Activated T-helper 1 cell treated with Interleukin-2 at 50 U/mL for 16 hours (primary cell): Measurements from ENCODE around the gene JOSD2.

ENCODE experiments used
- DNase-seq: peaks from one replicate; pipeline ENCODE4 v3.0.0-alpha.2; 2020; ENCODE audit warnings: low read depth

Gene JOSD2

DNA sequence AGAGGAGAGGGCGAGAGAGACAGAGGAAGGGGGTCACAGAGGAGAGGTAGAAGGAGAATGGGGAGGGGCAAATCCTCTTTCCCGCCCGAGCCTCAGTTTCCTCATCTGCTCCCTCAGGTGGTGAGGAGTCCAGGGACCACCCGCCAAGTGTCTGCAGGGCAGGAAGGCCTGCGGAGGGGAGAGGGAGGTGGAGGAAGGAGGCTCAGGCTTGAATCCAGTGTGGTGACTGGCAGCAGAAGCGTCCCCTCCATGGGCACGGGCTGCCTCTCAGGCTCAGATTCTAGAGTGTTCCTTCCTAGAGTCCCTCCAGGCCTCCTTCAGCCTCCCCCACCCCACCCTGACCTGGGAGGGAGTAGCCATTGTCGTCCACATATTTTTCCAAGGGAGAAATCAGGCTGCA, 17.8 kb downstream of the JOSD2 start:
- no peak for DNase-seq

DNA sequence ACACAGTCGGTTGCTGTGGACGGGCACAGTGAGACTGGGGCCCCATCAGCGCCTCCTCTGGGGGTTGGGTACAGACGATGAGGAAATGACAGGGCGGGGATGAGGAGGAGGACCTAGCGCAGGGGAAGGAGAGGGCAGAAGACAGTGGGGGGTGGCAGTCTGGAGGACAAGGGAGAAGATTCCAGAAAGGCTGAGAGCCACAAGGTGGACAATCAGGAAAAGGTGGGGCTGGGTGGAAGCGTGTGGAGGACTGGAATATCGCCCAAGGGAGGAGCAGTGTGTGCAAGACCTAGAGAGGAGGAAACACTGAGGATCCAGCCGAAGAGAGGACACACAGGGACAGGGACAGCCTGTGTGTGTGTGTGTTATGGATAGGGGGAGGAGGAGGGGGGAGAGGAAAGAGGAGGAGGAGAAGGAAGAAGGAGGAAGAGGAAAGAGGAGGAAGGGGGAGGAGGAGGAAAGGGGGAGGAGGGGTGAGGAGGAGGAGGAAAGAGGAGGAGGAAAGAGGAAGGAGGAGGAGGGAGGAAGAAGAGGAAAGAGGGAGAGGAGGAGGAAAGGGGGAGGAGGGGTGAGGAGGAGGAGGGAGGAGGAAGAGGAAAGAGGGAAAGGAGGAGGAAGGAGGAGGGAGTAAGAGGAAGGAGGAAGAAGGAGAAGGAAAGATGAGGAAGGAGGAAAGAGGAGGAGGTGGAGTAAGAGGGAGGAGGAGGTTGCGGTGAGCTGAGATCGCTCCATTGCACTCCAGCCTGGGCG, 18.5 kb downstream of the JOSD2 start:
- DNase-seq: no peak

DNA sequence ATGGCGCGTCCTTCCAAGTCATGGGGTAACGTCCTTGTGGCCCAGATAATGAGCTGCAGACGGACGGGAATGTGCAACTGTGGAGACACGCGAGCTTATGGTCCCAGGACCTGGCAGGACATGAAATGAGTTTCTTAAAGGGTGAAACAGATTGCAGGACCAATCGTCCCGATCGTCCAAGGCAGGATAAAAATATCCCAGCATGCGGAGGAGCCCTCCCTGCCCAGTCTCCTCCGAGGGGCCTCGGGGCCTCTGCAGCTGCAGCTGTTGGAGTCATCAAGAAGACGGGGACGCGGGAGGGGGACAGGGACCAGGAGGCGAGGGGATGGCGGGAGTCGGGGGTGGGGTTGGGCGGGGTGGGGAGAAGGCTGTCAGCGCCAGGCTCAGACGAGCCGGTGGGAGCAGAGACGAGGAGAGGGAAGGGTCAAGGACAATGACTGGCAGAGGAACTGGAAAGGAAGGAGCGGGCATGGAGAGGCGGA, 20.0 kb downstream of the JOSD2 start:
- DNase-seq: no peak

DNA sequence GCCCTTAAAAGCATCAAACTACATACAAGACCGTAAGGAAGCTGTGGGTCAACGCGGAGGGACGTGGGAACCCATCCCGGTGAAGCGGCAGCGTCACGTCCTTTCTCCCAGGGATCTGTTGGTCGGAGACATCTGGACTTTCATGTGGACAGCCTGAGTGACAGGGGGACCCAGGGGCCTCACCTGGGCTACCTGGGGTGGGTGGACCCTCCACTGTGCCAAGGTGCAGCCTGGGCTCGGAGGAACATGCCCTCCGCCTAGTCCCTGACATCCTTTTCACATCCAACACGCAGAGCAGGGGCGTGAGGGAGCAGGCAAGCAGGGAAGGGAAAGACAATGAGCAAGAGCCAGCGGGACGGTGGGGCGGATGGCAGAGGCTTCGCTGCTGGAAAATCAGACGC, 20.6 kb downstream of the JOSD2 start:
- DNase-seq: no peak

DNA sequence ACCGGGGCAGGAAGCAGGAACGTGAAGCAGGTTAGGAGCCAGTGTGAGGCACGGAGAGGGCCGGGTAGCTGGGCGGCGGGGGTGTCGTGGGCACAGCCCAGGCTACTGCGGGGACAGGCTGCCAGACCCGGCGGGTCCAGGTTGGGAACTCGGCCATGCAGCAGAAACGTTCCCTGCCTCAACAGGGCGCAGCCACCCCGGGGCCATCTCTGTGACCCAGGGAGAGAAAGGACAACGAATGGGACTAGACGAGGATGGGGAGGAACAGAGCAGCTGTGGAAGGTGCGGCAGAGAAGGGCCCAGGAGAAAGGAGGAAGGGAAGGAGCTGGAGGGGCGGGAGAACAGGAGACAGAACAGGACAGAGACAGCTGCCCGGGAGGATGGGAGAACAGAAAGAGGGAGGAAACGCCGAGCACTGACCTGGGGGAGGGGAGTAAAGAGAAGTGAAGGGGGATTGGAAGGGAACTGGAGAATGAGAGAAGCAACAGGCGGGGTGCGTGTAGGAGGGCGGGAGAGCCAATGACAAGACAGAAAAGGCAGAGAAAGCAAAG, 21.5 kb downstream of the JOSD2 start:
- no peak for DNase-seq

DNA sequence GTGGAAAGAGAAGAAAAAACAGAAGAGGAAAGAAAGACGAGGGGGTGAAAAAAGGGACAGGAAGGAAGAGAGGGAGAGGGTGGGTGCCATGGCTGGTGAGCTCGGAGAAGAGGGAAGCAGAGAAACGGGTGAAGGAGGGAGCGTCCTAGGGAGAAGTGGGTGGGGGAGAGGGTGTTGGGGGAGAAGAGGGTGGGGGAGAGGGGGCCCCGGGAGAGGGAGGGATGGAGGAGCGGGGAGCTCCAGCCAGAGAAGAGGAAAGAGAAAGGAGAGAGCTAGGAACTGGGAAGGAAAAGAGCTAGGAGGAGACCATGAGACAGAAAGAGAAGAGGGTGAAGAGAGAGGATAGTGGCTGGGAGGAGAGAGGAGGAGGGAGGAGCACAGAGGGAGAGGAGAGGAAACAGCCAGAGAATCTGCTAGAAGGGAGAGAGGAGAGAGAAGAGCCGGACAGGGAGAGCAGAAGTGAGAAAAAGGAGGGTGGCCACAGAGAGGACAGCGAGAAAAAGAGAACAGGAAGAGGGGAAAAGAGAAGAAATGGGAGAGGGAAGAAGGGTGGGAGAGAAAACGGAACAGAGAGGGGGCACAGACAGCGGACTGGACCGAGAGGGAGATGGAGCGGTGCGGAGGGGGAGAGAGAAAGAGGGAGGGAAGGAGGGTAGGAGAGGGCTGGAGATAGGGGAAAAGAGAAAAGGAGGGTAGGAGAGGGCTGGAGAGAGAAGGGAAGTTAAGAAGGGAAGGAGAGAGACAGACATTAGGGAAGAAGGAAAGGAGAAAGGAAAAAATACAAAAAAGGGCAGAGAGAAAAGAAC, 22.4 kb downstream of the JOSD2 start:
- DNase-seq: no peak

DNA sequence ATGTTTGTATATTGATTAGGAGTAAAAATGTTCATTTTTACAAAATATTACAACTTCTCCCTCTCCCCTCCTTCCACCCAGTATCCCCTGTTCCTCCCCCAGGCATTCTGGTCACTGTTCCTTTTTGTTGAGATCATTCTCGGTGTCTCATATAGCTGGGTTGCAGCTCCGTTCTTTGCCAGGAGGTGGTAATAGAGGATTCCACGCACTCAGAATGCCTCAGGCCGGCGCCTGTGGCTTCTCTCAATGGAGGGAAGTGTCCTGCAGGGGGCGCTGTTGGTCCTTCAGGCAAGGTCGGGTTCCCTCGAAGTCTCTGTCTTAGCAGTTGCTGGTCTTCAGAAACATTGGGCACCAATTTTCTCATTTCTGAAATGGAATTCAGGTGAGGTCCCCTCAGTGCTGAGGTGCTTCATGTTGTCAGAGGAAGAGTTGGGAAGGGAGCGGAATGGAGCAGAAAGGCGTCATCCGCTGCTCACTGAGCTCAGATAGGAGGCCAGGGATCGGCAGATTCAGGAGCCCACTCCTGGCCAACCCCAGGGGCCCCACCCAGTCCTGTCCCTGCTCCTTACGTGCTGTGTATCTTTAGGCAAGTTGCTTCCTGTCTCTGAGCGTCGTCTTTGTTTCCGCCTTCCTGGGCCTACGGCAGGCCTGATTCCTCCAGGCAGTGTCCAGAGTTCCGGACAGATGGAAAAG, 24.0 kb downstream of the JOSD2 start:
- DNase-seq: no peak

DNA sequence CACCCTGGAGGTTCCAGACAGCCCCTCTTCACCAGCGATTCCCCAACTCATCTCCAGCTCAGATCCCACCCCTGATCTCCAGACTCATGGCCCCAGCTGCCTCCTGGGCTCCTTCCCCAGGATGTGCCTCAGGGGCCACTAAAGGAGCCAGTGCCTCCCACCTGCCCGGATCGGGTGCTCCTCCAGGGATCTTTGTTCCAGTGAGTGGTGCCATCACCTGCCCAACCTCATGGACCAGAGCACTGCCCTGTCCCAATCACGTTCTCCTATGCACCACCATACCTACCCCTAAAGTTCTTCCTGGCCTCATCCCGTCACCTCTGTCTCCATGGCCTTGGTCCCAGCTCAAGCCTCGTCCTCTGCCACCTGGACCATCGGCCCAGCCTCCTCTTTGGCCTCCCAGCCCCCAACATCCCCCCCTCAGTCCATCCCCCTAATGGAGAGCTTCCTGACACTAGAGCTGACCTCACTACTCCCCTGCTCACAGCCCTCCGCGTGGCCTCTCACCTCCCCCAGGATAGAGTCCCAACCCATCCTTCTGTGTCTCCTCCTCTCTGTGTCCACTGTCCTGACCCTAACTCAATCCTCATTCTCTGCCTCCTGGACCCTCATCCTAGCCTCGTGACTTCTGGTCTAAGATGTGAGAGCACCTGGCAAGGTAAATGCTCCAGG, 25.6 kb downstream of the JOSD2 start:
- DNase-seq: no peak

DNA sequence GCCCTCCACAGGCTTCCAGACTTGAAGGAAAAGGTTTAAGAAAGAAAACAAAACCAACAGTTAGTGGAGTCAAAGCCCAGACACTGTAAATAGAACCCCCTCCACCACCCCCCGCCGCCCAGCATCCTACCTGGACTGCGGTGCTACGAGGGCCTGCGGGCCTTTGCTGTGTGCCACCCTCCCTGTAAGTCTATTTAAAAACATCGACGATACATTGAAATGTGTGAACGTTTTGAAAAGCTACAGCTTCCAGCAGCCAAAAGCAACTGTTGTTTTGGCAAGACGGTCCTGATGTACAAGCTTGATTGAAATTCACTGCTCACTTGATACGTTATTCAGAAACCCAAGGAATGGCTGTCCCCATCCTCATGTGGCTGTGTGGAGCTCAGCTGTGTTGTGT, 28.1 kb downstream of the JOSD2 start:
- no peak for DNase-seq

DNA sequence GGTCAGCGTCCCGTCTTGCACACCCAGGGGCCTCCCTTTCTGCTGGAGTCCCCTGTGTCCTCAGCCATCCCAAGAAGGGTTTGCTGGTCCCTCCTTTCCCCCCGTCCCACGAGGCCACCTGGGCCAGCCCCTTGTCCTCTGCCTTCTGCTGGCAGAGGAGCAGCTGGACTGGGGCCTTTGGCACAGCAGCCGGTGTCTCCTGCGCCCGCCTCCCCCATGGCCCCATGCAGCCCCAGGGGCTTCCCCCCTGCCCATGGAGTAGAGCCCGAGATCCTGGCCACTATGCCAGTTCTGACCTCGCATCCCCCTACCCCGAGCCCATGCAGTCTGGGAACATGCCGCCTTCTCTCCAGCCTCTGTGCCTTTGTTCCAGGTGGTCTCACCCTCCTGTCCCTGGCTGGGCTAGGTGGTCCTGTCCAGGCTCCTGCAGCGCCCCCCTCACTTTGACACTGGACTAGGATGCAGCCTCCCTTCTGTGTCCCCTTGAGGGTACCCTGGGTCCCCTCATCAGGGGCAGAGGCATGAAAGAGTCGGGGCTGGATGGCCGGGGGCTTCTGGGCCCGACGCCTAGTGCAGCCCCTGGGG, 28.6 kb downstream of the JOSD2 start:
- no peak for DNase-seq

DNA sequence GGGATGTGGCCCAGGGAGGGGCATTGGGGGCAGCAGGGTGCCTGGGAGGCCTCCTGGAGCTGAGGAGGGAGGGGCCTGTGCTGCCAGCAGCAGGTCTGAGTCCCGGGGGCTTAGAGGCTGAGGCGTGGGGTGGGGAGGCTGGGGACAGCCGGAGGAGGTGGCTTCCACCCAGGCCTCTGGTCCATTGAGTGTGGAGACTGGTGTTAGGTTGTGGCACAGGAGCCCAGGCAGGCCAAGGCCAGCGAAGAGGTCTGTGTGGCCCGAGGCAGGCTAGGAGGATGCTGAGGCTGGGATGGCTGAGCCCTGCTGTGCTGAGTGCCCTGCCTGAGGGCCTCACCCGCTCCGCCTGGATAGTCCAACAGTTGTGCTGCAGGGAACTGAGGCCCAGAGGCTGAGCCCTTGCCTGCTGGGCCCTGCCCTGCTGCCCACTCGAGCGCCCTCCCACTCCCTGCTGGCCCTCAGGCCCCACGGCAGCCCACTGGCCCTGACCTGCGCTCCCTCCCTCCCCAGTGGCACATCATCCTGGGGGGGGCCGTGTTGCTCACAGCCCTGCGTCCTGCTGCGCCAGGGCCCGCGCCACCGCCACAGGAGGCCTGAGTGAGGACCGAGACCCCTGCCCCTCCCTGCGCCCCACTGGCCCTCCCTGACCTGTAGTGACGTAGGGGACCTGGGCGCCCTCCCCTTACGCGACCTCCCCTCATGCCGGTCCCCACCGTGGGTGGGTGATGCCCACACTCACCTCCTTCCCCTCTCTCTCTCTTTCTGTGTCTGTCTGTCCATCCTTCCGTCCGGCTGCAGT, 29.4 kb downstream of the JOSD2 start:
- no peak for DNase-seq

DNA sequence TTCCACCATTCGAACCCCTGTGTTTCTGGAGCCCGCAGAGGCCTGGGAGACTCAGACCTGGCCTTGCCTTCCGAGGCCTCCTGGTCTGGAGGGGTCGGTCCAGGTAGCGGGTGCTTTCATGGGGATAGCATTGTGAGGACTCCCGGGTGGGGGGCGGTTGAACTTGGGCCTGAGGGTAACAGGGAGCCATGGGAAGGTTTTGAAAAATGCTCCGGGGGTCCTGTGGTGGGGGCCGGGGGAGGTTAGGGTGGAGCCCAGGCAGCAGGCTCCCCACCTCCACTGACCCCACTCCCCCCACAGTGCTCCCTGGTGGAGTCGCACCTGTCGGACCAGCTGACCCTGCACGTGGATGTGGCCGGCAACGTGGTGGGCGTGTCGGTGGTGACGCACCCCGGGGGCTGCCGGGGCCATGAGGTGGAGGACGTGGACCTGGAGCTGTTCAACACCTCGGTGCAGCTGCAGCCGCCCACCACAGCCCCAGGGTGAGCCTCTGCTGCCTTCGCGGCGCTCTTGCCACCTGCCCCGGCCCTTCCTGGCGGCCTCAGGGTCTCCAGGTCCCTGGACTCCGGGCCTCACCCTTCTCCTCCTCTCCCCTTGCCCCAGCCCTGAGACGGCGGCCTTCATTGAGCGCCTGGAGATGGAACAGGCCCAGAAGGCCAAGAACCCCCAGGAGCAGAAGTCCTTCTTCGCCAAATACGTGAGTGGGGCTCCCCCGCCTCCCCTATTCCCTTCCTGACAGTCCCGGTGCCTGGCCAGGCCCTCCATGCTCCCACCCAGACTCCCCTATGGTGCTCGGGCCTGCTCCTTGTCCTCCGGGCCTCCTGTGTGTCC, 30.5 kb downstream of the JOSD2 start:
- DNase-seq: no peak

DNA sequence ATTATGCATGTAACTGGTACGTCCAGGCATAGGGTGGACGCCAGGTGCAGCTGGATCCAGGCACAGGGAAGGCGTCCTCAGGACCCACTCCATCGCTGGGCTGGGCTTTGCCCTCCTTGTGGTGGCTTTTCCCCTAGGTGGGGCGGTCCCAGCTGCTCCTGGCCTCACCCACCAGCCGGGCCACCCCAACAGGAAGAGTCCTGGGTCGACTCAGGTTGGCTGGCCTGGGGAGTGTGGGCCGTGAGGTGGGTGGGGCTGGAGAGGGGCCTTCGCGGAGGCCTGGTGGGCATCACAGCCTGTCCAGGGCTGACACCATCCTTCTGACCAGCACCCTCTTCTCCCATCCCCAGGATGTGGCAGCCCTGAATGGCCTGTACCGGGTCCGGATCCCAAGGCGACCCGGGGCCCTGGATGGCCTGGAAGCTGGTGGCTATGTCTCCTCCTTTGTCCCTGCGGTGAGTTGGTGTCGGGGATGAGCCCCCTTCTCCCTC, 31.2 kb downstream of the JOSD2 start:
- no peak for DNase-seq

DNA sequence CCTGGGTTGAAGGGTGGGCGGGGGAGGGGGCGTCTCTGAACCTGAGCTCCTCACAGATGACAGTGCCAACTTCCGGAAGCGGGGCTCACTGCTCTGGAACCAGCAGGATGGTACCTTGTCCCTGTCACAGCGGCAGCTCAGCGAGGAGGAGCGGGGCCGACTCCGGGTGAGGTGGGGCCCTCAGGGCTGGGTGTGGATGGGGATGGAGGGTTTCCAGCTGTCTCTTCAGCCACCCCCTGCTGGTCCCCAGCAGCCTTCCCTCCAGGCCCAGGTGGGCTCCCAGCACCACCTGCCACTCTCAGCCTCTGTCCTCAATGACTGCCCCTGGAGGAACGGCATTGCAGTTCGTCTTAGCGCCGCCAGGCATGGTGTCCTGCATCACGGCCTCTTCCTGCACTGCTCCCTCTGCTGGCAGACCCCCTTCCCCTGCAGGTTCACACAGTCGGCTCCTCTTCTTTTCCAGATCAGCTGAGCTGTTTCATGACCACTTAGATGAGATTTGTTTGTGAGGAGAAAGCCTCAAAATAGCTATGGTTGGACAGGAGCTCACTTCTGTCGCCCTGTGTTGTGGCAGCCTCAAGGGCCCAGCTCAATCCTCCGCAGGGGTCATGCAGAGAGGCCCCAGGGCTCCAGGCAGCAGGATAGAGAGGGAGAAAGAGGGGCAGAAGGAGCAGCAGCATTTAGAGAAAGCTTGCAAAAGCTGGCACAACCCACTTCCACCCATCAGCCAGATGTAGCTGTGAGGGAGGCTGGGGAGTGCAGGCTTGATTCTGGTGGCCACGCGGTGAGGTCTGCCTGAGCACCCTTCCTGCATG, 31.9 kb downstream of the JOSD2 start:
- DNase-seq: no peak

DNA sequence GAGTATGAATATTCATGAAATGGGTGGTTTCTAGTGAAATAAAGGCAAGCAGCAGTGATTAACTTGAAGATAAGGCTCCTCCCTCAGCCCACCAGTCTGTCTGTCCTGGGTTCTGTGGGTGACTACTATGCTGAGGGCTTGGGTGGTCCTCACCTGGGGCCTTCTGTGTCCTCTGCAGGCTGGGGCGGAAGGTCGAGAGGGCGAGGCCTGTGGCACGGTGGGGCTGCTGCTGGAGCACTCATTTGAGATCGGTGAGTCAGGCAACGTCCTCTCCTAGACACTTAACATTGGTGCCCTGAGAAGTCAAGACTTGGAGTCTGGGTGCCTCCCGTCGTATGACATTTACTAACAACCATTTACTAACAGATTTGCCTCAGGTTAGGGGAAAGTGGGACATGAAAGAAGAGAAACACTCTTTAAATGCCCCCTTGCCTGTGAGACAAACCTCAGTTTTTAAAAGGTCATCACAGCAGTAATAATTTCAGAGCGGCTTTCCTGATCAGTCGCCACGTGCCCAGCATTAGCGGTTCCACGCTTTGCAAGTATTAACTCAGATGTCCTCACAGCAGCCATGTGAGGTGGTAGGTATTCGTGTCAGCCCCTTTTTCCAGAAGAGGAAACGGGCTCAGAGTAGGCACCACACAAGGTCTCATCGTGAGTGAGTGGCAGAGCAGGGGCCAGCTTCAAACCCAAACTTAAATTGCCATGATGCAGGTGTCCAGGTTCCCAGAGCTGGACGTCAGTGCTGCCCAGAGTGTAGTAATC, 33.1 kb downstream of the JOSD2 start:
- no peak for DNase-seq

DNA sequence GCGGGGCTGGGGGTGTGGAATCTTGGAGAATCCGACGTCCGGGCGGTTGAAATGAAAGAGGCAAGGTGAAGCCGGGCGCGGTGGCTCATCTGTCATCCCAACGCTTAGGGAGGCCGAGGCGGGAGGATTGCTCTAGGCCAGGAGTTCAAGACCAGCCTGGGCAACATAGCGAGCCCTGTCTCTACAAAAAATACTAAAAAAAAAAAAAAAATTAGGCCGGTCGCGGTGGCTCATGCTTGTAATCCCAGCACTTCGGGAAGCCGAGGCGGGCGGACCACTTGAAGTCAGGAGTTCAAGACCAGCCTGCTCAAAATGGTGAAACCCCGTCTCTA, 34.1 kb downstream of the JOSD2 start:
- no peak for DNase-seq

DNA sequence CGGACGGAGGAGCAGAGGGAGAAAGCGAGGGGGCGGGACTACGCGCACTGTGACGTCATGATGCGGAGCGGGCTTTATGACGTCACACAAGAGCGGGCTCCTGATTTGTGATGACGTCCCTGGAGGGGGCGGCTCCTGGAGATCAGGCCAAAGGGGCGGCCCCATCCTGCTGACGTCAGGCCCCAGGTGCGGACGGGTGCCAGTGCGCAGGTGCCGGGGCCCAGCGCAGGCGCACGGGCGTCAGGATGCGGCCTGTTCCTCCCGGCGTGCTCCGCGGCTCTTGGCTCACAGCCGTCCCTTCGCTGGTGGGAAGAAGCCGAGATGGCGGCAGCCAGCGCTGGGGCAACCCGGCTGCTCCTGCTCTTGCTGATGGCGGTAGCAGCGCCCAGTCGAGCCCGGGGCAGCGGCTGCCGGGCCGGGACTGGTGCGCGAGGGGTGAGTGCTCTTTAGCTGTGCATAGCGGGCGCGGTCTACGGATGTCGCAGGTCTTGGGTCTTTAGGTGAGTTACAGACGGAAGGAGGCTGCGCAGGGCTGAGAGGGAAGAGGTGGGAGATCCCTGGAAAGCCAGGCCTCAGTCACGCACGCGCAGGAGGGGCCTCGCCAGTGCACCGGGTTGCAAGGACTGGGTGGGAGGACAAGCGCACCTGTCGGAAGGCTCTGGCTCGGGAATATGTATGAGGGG, 34.6 kb downstream of the JOSD2 start, which contains the start of the genes EMC10 and GARIN5A:
EMC10 (plus strand) TSS at position 284 of the 683 bp plus-strand sequence; CDS start at position 322, 38 bp downstream.
GARIN5A (minus strand) TSS at position 625 of the 683 bp plus-strand sequence; CDS start at position 165, 460 bp downstream.
- peak; percentile 89 for DNase-seq
